AG09309 (cell line): ENCODE results near the gene MICAL3.

Experiments used
- DNase-seq: peaks from one replicate; pipeline ENCODE4 v3.0.0-alpha.2; 2010; ENCODE audit warnings: low read depth
- H3K4me3 ChIP-seq: 2 replicates; pipeline ENCODE4 v1.5.1; 2011; ENCODE audit warnings: mild to moderate bottlenecking, low read depth, low read length, moderate library complexity; ENCODE audit not compliant: control insufficient read depth
- TF ChIP-seq, protein P1 (sequence below): IDR thresholded peaks from 2 replicates; pipeline ENCODE4 v1.5.1; 2011; ENCODE audit warnings: mild to moderate bottlenecking, low read depth, low read length, inconsistent platforms; ENCODE audit not compliant: insufficient read depth, control insufficient read depth; ENCODE audit errors: missing control alignments

The MICAL3 gene

DNA sequence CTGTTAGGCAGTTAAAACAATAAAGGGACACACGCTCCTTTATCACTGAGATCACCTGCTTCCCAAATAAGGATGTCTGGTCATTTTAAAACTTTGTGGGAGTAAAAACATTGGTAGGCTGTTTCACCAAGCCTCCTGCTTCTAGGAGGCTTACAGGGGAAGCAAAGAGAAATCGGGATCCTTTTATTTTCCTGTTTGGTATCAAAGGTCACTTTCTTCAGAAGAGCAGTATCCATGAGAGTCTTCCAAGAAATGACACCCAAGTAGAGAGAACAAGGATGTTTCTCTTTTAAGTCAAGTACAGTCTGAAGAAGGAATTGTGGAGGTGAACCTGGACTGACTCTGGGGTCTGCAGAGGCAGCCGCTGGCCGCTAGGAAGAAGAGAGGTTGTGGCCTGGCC, 213.2 kb downstream of the MICAL3 start:
- no peak overlapping the region for H3K4me3 ChIP-seq
- DNase-seq, result no peak
- TF ChIP-seq, protein P1, sequence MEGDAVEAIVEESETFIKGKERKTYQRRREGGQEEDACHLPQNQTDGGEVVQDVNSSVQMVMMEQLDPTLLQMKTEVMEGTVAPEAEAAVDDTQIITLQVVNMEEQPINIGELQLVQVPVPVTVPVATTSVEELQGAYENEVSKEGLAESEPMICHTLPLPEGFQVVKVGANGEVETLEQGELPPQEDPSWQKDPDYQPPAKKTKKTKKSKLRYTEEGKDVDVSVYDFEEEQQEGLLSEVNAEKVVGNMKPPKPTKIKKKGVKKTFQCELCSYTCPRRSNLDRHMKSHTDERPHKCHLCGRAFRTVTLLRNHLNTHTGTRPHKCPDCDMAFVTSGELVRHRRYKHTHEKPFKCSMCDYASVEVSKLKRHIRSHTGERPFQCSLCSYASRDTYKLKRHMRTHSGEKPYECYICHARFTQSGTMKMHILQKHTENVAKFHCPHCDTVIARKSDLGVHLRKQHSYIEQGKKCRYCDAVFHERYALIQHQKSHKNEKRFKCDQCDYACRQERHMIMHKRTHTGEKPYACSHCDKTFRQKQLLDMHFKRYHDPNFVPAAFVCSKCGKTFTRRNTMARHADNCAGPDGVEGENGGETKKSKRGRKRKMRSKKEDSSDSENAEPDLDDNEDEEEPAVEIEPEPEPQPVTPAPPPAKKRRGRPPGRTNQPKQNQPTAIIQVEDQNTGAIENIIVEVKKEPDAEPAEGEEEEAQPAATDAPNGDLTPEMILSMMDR, result no peak

DNA sequence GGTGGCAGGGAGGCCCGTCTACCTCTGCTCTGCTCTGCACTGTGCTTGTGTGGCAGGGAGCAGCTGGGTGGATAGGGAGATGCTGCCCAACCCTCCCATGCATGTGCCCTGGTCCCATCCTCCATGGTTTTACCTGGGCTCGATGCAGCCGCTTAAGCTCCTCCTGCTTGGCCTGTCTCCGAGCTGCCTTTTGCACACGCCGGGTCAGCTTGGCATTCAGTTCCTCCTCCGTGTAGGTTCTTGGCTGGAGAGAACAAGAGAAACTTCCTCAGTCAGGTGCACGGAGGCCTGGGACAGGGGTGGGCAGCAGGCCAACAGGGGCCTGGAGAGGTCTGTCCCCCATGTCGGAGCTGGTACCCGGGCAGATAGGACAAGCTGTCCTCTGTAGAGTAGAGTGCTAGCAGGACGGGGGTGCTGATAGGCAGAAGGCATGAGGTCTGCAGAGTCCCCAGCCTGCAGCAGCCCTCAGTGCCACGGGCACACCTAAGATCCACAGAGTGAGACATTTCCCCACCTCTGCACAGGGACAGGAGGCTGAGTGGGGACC, 213.7 kb downstream of the MICAL3 start:
- DNase-seq, result no peak
- no peak overlapping the region for H3K4me3 ChIP-seq
- TF ChIP-seq, protein P1, result no peak

DNA sequence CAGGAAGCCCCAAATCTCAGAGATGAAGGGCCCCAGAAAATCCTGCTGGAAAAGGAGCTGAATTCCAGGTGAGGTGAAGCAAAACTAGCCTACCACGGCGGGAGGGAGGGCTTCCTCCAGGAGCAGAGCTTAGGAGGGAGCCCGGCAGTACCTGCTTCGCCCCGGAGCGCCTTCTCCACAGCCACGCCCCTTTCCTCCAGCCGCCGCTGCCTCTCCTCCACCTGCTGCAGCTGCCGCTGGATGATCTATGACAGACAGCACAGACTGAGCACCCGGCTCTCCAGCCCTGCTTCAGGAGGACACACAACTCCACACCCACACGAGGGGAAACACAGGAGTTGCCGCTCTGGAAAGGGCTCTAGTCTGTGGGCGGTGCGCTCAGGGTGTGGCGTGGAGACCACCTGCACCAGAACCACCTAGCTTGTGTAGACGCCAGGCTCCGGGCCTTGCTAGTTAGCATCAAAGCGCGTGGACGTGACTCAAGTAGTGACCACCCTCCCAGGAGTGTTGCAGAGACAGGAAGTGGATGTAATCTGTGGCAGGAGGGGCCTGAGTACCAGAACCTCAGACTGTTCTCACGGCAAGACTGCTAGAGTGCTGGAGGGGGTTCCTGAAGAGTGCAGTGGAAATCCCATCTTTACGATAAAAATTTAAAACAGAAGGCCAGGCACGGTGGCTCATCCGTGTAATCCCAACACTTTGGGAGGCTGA, 215.5 kb downstream of the MICAL3 start:
- TF ChIP-seq, protein P1, result no peak
- no peak overlapping the region for H3K4me3 ChIP-seq
- DNase-seq, result no peak

DNA sequence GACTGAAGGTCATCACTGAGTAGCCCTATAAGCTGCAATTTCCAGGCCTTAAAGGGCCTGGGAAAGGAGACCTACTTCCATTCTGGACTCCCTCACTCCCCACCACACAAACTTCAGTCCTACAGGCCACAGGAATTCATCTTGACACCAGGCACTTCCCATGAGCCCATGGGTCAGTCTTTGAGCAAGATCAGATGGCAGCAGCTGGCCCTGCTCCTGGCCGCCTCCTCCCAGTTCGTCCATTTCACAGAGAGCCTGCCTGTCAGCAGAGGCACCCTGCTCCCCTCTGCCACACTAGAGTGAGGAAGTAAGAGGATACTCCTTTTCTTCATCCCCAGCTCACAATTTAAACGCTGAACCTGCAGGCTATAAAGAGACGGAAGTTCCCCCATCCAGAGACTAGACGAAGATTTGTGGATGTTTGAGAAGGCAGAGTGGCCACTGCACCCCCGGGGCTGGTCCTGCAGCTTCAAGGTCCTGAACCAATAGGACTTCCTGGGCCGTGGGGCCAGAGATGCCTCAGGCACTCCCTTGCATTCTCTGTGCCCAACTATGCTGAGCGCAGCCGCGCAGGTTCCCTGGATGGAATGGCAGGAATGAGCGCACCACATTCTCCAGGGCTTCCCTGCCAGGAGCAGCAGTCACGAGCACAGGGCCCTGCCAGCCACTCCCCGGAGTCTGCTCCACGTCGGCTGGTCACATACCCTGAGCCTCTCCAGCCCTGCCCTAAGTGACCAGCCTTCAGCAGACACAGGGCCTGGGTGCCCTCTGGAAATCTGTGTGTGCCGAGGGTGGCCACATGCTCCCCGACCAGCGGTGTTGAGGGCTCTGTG, 216.6 kb downstream of the MICAL3 start:
- DNase-seq, result no peak
- TF ChIP-seq, protein P1, result no peak
- no peak overlapping the region for H3K4me3 ChIP-seq

DNA sequence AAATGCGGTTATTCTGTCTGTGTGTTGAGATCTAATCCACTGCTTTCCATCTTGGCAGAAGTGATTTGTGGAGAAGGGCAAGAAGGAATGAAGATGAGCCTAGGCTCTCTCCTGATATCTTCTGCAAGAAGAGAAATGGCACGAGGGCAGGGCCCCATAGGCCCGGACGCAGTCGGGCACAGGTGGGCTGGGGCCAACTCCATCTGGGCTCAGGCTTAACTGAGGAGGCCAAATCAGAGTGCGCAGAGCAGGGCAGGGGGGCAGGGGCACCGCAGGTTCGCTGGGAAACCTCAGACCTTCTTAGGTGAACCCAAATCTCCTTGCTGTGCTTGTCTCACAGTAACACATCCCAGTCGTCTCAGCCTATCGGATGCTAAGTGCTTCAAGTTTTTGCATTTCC, 217.3 kb downstream of the MICAL3 start:
- no peak for DNase-seq
- TF ChIP-seq, protein P1, result no peak
- H3K4me3 ChIP-seq, result no peak overlapping the region

DNA sequence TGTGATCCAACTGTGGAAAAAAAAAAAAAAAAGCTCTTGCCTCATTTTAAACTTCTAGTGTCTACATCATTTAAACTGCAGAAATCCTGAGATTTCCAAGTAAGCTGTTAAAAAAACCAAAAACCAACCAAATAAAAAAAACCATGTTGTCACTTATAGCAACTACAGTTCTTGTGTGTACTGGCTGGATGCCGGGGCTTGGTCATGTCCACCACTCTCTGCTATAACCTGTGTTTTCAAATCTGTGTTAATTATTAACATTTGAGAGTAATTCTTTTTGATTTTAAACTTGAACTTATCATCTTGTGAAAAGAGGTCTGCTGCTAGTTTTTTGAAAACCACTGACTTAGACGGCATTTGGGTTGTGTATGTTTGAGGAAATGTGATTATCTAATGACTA, 217.9 kb downstream of the MICAL3 start:
- TF ChIP-seq, protein P1, result no peak
- no peak for DNase-seq
- no peak overlapping the region for H3K4me3 ChIP-seq
